HG03521 (cell line): Measurements from ENCODE around the gene ZNF567.

Source experiments
- ATAC-seq: cut with Tn5 transposase; IDR thresholded peaks from one replicate; pipeline ENCODE4 v1.9.1; 2021; ENCODE audit warnings: mild to moderate bottlenecking, moderate library complexity; ENCODE audit not compliant: unreplicated experiment

The ZNF567 gene

GRCh38 chr19:36750066-36750691 is 62.8 kb downstream of the ZNF567 start:
- ATAC-seq = no peak
